ENCODE results near the gene PPP1R8. TPM values are rescaled to one million over a fixed set of nuclear protein-coding genes. Genes with fewer than 3 reads are reported as not detected.

The PPP1R8 gene
- total and polyA plus RNA-seq, 9 of the 15 experiments (the other 6 are each of a cell fraction or from before 2014, with no cell fraction given): 16.2 to 107 (median 75.3) TPM

GRCh38 chr1:27787895-27788294, 42.7 kb upstream of the PPP1R8 start:
- BruUV-seq (replicated peaks): no TSS peak
- H3K79me2 ChIP-seq (ENCODE audit: control insufficient read depth, insufficient read depth, low read length): peaks cover 27% of the 10 kb centered on the region
- H3K9me1 ChIP-seq (ENCODE audit: control insufficient read depth, insufficient read depth, low read length): peaks cover 5% of the 10 kb centered on the region
- ChIA-PET POLR2A (no interaction called here), CTCF (ENCODE audit: low intra/inter-chr PET ratio) (no interaction called here)
- no peak overlapping the region for H3K27ac ChIP-seq (ENCODE audit: extremely low read depth, low read depth, low read length)
- peaks cover 3% of the 10 kb centered on the region; the same call in 1 of the 2 replicates for H3K9me3 ChIP-seq (replicated peaks; ENCODE audit: control insufficient read depth, insufficient read depth, low read depth, low read length)
- no peak for TF ChIP-seq PATZ1 (CRISPR knock-in tag; IDR thresholded peaks at IDR 0.05; ENCODE audit: borderline replicate concordance)
- no peak for TF ChIP-seq HDGF (IDR thresholded peaks at IDR 0.05)
- TF ChIP-seq ZBTB33 (CRISPR knock-in tag; IDR thresholded peaks at IDR 0.05): no peak
- TF ChIP-seq PHF8 (IDR thresholded peaks at IDR 0.05; ENCODE audit: borderline replicate concordance, low read length): no peak
- TF ChIP-seq ATF6 (CRISPR knock-in tag; IDR thresholded peaks at IDR 0.05): no peak
- TF ChIP-seq ZBTB1 (CRISPR knock-in tag; IDR thresholded peaks at IDR 0.05; ENCODE audit: borderline replicate concordance, low read depth): no peak
- no peak for TF ChIP-seq CSDE1 (IDR thresholded peaks at IDR 0.05)
- TF ChIP-seq ZNF696 (CRISPR knock-in tag; conservative IDR thresholded peaks at IDR 0.05): no peak
- H3K4me3 ChIP-seq: no peak overlapping the region
- peaks cover 22% of the 10 kb centered on the region for H3K36me3 ChIP-seq (ENCODE audit: control insufficient read depth, insufficient read depth, low read length)
- peaks cover 7 to 18% of the 10 kb centered on the region in 2 experiments for H3K4me1 ChIP-seq (replicated peaks in 1 of 2; ENCODE audit: control insufficient read depth in 2 of 2, insufficient read depth in 2 of 2, low read length in 2 of 2)
- H3K27me3 ChIP-seq (ENCODE audit: control insufficient read depth in 2 of 2, insufficient read depth in 2 of 2, low read length in 2 of 2): no peaks in the 10 kb centered on the region
- H3K9ac ChIP-seq (ENCODE audit: insufficient read depth in 1 of 2, low read depth in 2 of 2, low read length in 2 of 2): no peak overlapping the region
- H4K20me1 ChIP-seq (replicated peaks; ENCODE audit: control insufficient read depth, insufficient read depth, low read length): peaks cover 6% of the 10 kb centered on the region; the same call in 1 of the 2 replicates
- in situ Hi-C loops (cut with MboI) (no loop called here), intact Hi-C loops (cut with micrococcal nuclease) (no loop called here)
- no peak for FAIRE-seq
- no peak for ATAC-seq
- no peak for DNase-seq (ENCODE audit: extremely low read depth in 1 of 4, low spot score in 3 of 4)
- H2AFZ ChIP-seq (ENCODE audit: low read depth, low read length): no peak overlapping the region
- H3K4me2 ChIP-seq (ENCODE audit: insufficient read depth, low read length): no peak overlapping the region

Data from K562 (cell line).